ENCODE results near the gene ASB14.
"Not testable (repeated sequence)": the region's sequence is repeated elsewhere in the genome, so short reads cannot be mapped to it uniquely, and the experiment has no call there.

The ASB14 gene

DNA sequence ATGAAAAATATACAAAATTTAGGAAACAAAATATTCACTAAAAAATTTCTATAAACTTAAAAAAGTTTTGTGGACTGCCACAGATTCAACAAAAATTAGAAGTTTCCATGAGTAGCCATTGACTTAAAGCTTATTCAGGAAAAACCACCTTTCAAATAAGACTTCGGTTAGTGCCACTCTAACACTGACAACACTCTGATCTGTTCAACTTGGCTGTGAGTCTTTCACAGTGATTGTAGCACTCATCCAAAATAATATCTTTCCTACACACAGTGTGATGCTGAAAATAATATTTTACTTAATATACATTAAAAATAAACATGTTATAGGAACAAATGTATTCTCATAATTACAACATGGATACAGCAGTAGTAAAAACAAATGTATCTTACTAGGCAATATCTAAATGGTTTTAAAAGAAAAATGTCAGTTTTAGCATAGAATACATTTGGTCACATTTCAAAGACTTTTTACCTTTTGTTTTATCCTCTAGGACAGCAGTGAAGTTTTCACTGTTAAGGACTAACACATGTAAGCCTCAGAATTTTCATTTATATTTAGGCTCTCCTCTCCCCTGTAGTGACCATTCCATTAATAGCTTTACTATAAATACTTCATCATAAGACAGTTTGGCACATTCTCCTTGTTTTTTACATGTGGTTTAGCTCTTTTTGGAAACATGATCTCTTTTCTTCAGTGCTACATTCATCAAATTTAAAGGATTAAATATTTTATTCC lies at the start of gene ASB14:
TSS of gene ASB14 (minus strand) at position 527 of the 738 bp plus-strand sequence. CDS start 652 bp downstream, outside the sequence.
- no peak for FAIRE-seq
- DNase-seq (ENCODE audit: insufficient read length, low spot score), result no peak

DNA sequence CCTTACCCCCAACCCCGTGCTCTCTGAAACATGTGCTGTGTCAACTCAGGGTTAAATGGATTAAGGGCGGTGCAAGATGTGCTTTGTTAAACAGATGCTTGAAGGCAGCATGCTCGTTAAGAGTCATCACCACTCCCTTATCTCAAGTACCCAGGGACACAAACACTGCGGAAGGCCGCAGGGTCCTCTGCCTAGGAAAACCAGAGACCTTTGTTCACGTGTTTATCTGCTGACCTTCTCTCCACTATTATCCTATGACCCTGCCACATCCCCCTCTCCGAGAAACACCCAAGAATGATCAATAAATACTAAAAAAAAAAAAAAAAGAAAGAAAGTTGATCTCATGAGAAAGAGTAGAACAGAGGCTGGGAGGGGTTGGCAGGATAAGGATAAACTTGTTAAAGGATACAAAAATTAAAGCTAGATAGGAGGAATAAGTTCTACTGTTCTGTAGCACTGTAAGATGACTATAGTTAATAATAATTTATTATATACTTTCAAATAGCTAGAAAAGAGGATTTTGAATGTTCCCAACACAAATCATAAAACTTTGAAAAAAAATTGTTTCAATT lies 46.7 kb upstream of the ASB14 start:
- not testable (repeated sequence) for DNase-seq (ENCODE audit: insufficient read length, low spot score); FAIRE-seq

DNA sequence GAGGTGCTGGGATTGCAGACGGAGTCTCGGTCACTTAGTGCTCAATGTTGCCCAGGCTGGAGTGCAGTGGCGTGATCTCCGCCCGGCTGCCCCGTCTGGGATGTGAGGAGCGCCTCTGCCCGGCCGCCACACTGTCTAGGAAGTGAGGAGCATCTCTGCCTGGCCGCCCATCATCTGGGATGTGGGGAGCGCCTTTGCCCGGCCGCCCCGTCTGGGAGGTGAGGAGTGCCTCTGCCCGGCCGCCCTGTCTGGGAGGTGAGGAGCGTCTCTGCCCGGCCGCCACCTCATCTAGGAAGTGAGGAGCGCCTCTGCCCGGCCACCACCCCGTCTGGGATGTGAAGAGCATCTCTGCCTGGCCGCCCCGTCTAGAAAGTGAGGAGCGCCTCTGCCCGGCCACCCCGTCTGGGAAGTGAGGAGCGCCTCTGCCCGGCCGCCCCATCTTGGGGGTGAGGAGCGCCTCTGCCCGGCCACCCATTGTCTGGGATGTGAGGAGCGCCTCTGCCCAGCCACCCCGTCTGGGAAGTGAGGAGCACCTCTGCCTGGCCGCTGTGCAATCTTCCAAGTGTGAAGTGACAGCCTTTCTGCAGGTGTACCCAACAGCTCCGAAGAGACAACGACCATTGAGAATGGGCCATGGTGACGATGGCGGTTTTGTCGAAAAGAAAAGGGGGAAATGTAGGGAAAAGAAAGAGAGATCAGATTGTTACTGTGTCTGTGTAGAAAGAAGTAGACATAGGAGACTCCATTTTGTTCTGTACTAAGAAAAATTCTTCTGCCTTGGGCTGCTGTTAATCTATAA lies 46.0 kb upstream of the ASB14 start:
- FAIRE-seq; DNase-seq (ENCODE audit: insufficient read length, low spot score): not testable (repeated sequence)

DNA sequence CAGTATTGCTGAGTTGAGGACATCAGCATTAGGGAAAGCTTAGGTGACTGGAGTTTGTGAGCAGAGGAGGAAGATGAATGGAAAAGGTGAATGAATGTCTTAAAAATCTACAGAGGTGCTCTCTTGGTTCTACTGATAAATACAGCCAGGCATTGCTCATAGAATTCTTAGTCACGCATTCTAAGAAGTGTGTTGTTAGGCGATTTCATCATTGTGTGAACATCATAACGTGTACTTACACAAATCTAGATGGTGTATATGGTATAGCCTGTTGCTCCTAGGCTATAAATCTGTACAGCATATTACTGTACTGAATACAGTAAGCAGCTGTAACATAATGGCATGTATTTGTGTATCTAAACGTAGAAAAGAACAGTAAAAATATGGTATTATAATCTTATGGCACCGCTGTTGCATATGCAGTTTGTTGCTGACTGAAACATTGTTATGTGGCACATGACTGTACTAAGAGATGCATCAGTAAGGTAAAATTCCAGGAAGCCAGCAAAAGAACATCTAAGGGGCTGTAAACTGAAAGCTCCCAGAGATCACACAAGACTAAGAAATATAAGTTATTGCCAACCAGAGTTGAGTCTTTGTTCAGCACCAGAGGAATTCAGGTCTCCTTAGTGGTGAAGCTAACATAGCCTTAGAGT lies 42.9 kb upstream of the ASB14 start:
- FAIRE-seq (peak; percentile 57), DNase-seq (ENCODE audit: insufficient read length, low spot score) (no peak)

DNA sequence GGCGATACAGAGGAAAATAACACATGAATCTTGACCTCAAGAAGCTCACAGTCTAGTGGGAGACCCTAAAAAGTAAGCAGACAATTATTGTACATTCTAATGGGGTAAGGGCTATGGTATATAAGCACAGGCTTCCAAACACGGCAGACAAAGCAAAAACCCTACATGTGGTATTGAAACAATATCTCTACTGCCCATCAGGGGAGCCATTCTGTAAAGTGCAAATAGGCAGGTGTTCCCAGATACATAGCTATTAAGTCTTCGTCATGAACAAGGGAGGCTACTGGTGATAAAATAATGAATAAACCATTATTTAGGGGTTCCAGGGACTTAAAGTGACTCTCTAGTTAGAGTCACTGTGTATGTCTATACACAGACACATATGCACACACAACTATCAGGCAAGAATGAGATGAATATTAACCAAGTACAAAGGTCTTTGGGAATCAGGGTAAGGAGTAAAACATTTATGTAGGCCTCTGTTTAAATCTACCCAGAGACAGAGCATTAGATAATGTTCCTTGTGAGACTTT lies 38.7 kb upstream of the ASB14 start:
- DNase-seq (ENCODE audit: insufficient read length, low spot score) (no peak), FAIRE-seq (no peak)

DNA sequence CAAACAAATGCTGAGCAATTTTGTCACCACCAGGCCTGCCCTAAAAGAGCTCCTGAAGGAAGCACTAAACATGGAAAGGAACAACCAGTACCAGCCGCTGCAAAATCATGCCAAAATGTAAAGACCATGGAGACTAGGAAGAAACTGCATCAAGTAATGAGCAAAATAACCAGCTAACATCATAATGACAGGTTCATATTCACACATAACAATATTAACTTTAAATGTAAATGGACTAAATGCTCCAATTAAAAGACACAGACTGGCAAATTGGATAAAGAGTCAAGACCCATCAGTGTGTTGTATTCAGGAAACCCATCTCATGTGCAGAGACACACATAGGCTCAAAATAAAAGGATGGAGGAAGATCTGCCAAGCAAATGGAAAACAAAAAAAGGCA lies 34.0 kb upstream of the ASB14 start:
- not testable (repeated sequence) for FAIRE-seq

DNA sequence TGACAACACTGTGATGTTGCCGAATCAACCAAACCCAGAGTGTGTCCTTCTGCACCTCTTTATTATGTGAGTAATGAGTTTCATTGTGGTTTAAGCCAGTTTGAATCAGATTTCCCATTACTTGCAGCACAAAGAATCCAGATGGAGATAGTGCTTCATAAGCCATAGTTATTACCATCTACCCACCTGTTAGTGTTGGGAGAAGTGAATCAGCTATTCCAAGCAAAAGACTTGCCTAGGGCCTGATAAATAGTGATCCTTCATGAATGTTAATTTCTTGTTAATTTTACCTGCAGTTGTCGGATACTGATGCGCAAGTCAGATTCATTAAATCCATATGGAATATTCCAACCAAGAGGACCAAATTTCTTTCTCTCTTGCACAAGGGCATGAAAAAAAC lies 21.7 kb upstream of the ASB14 start:
- no peak for FAIRE-seq
- no peak for DNase-seq (ENCODE audit: insufficient read length, low spot score)

More for the DNA sequence above, 34.0 kb upstream of the ASB14 start:
- DNase-seq (ENCODE audit: insufficient read length, low spot score), result not testable (repeated sequence)

DNA sequence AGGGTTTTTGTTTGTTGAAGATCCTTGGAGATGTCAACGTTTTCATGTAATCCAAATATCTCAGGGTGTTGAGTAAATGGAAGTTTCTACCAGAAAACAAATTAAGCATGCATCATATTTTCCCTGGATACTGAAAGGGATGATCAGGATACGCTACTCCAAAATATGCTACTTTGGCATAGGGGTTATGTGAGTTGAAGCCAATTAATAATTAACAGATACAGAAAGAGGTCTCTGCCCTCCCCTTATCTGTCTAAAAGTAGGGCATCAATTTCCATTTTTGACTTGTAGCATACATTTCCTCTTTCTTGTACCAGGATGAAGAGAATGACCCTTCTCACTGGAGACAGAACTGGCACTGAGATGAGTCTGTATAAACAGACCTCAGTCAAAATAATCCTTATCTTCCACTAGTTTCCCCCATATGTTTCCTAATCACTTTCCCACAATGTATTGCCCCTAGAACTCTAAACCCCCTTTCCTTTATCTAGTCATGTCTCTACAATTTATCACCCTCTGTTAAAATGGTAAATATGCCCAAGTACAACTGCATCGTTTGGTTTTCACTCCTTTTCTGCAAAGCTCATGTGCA lies 17.4 kb upstream of the ASB14 start:
- FAIRE-seq (no peak), DNase-seq (ENCODE audit: insufficient read length, low spot score) (no peak)

DNA sequence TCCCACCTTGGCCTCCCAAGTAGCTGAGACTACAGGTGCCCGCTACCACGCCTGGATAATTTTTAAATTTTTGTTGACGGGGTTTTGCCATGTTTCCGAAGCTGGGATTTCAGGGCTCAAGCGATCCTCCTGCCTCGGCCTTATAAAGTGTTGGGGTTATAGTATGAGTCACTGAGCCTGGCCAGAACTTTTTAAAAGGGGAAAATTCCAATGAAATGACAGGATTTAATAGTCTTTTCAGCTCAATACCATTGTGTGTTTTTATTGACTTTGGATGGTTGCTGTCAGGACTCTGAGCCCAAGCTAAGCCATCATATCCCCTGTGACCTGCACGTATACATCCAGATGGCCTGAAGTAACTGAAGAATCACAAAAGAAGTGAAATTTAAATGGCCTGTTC lies 11.0 kb upstream of the ASB14 start:
- peak; percentile 21 for DNase-seq (ENCODE audit: insufficient read length, low spot score)
- not testable (repeated sequence) for FAIRE-seq

DNA sequence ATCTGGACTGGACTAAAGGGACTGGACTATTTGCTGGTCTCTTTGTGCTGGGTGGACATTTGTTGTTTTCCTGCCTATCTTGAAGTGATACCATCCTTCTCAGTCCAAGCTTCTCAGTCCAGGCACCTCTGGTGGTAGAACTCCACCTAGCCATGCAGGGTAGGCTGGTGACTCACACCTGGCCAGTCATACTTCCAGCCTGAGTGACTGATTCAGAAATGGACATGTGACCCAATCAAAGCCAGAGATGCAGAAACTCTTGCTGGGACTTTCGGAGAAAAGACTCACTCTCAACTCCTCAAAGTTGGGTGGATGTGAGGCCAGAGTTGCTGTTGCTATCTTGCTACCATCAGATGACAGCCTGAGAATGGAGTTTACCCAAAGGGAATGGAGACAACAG lies 5.6 kb upstream of the ASB14 start:
- FAIRE-seq, result no peak
- peak; percentile 30 for DNase-seq (ENCODE audit: insufficient read length, low spot score)

DNA sequence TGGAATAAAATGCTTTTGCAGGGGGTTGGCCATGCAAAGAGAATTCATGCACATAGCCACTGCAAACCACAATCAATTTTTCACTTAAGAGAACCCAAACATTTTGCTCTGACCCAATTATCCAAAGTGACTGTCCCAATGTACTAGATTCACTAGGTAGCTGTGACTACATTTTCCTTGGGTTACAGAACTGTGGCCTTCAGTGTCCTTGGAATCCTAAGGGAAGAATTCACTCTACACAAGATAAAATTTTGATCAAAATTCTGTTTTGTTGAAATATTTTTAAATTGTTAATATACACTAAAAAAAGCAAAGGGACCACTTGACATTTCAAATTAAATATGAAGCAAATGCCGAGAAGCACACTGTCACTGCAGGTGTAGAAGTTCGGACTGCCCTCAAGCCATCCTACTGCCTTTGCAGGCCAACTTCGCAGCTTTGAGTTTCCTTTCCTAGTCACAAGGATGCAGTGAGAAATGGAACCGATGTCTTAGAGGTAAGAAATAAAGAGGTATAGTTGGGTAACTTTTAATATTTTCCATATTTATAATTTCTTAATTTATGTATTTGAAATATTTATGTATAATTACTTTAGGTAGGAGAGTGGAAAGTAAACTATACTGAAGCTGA lies 527 bp upstream of the ASB14 start:
- no peak for DNase-seq (ENCODE audit: insufficient read length, low spot score)
- FAIRE-seq, result no peak

DNA sequence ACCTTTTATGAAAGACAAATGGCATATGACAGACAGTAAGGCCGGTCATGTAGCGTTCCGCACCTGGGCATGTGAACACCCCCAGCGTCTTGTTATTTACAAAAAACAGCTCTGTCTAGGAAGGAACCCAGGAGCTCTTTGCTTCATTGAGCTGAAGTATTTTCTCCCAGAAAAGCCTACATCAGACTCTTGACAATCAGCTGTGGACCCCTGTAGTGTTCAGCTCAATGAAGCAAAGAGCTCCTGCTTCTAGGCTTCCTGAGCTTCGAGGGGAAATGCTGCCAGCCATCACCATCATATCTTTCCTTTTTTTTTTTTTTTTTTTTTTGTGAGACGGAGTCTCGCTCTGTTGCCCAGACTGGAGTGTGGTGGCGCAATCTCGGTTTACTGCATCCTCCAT lies 4.1 kb downstream of the ASB14 start:
- no peak for FAIRE-seq
- no peak for DNase-seq (ENCODE audit: insufficient read length, low spot score)

DNA sequence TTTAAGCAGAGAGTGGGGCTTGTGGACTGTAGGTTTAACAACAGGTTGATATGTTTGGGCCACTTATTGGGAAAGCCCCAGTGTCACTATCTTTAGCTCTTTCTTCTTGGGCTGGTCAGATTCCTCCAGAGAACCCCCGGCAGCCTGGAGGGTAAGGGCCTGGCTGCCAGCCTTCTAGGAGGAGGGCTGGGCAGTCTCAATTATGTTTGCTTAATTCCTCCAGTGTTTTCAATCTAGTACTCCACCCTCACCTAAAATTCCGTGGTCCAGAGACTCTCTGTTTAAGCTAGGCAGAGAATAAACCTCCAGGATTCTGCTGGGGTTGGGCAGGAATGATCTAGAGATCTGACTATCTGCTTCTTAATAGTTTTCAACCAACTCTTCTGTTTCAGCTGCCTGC lies 5.3 kb downstream of the ASB14 start:
- DNase-seq (ENCODE audit: insufficient read length, low spot score) (no peak), FAIRE-seq (no peak)

DNA sequence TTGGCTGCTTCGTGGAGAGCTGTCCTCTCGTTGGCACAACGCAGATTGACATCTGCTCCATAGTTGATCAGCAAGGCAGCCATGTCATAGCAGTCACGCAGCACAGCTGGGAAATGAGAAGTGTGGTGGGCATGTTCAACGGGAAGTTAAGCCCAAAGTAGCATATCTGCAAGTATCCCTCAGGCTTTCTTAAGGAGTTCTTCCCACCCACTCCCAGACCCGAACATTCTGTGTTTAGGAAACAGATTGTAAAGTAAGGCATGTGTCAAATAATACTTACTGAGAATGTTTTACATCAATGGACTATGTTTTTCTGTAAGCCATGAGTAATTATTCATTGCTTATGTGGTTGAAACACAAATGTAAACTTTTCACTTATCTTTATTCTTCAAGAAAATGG lies 9.2 kb downstream of the ASB14 start:
- DNase-seq (ENCODE audit: insufficient read length, low spot score) (no peak), FAIRE-seq (peak; percentile 36)

DNA sequence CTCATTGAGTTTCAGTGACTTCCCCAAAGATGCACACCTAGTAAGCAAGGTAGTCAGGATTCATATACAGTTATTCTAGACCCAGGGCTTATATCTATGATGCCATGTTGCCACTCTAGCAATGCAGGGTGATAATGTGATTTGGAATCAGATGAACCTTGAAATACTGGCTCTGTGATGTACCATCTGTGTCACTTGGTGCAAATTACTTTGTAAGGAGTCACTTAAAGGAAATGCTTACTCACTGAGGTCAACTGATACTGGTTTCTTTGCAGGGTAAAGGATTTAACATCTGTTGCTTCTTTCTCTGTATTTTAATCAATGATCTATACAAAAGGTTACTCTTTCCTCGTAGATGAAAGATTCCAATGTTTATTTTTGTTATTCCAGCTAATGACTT lies 10.8 kb downstream of the ASB14 start:
- FAIRE-seq (peak; percentile 20), DNase-seq (ENCODE audit: insufficient read length, low spot score) (no peak)

DNA sequence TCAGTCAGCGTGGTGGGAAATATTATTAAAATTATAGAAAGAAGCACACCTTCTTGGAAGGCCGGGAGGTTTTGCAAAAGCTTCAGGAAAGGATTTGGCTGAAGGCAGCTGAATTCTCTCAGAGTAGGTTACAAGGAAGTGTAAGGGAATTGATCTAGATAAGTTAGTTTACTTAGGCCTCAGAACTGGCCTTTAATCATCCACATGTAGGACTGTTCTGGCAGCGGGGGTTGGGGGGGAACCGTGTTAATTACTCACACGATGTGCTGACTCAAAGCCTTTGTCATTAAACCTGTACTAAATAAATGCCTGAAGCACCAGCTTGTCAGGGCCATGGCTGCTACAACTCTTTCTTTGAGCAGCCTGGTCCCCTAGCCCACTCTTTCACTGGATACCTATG lies 12.8 kb downstream of the ASB14 start:
- no peak for FAIRE-seq

DNA sequence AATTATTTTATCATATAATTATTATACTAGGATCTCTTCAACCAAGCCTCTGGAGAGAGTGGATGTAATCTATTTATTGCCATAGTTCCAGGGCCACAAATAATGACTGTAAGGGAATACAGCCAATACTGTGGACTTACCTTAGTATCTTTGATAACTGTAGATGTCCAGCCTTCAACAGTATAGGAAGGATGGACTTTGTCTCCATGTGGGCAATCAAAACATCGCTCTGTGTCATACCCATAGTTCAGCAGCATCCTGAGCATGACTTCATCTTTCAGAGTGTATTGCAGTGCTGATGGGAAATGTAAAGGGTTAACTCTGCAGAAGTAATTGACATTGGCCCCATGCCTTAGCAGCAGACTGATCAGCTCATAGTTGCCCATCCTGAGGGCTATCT lies 14.2 kb downstream of the ASB14 start:
- FAIRE-seq, result peak; percentile 4
- no peak for DNase-seq (ENCODE audit: insufficient read length, low spot score)

More for the DNA sequence above, 12.8 kb downstream of the ASB14 start:
- DNase-seq (ENCODE audit: insufficient read length, low spot score), result no peak

DNA sequence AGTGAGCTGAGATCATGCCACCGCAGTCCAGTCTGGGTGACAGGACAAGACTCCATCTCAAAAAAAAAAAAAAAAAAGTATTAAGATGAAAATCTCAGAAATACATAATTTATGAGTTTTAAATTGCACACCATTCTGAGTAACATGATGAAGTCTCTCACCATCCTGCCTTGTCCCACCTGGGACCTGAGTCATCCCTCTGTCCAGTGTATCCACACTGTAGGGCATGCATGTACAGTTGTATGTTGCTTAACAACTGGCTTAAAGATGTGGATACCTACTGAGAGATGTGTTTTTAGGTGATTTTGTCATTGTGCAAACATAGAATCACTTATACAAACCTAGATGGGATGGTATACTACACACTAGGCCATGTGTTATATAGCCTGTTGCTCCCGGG lies 17.1 kb downstream of the ASB14 start:
- no peak for FAIRE-seq
- no peak for DNase-seq (ENCODE audit: insufficient read length, low spot score)

DNA sequence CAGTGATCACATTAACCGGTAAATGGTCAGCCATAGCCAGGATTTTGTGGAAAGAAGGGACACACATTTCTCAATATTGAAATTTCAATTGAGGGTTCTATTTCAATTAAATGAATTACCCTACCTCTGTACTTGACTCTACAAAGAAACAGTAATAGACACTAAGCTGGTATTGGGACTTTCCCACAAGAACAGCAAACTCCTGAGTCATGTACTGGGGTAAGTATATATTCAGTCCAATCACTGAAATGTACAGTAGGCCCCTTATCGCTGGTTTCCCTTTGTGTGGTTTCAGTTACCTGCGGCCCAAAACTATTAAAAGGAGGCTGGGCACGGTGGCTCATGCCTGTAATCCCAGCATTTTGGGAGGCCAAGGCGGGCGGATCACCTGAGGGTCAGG lies 17.6 kb downstream of the ASB14 start:
- FAIRE-seq (no peak), DNase-seq (ENCODE audit: insufficient read length, low spot score) (no peak)

DNA sequence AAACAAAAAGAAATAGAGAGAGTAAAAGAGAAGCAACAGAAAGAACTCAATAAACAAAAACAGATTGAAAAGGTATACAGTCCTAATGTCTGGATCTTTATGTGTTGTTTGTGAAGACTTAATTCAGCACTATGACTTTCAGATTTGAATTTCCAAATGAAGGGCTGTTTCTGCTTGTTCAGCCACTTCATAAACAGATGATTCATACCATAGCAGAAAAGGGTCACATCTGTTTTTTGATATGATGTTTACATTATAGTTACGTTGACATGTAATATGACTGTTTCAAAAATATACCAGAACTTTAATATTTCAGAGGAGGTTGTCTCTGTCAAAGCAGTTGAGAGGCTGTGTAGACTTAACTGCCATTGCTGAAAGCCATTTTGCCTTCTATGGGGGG lies 24.1 kb downstream of the ASB14 start:
- FAIRE-seq, result no peak
- no peak for DNase-seq (ENCODE audit: insufficient read length, low spot score)

Data from HTR-8/SVneo (cell line).